ENCODE measurements around the gene FMNL2.

FMNL2 gene

DNA sequence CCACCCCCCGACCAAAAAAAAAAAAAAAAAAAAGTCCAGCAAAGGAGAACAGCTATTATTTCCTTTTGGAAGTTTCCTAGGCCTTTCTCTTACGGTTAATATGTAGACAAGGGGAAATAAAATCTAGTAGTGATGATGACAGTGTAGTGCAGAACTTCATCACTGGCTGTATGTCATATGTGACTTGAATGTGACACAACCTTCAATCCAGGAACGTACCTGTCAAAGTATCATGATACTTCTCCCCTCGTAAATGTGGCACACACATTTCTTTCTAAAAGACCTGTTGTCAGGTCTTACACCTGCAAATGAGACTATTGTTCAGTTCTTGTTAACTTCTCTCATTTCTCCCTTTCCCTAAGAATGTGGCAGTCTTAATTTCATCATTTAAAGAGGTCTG is 208.7 kb downstream of the FMNL2 start:
- H3K27me3 ChIP-seq (replicated peaks; ENCODE audit: control insufficient read depth, insufficient read depth, low read length, poor library complexity, severe bottlenecking), result no peaks in the 10 kb centered on the region
- H3K36me3 ChIP-seq (ENCODE audit: control insufficient read depth, insufficient read depth, low read length), result no peaks in the 10 kb centered on the region
- H3K4me3 ChIP-seq (ENCODE audit: insufficient read depth, low read depth, low read length, poor library complexity, severe bottlenecking), result no peak overlapping the region
- DNase-seq, result no peak
- H3K9me3 ChIP-seq (ENCODE audit: control insufficient read depth, low read length), result no peaks in the 10 kb centered on the region
- no peak overlapping the region for H3K27ac ChIP-seq (ENCODE audit: insufficient read depth, low read length, poor library complexity, severe bottlenecking)
- H3K4me1 ChIP-seq (ENCODE audit: control insufficient read depth, insufficient read depth, low read length, poor library complexity, severe bottlenecking), result no peaks in the 10 kb centered on the region

DNA sequence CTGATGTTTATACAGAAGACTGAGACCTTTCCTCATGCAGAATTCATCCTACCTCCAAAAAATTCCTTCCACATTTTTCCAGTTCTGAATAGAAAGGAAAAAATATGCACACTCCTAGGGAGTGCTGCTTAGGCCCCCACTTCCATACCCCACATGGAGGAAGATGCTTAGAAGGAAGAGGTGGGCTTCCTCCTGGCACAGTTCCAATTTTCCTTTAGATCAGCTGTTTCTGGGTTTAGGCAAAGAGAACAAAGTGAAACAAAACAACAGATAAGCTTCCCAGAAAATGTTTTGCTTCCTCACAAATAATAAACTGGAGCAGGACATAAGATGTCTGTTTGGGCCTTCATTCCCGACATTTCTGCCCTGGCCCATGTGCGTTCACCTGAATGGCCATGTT is 209.7 kb downstream of the FMNL2 start:
- Histone ChIP-seq H3K4me3 (ENCODE audit: insufficient read depth, low read depth, low read length, poor library complexity, severe bottlenecking) (no peak overlapping the region), H3K27me3 (replicated peaks; ENCODE audit: control insufficient read depth, insufficient read depth, low read length, poor library complexity, severe bottlenecking) (no peaks in the 10 kb centered on the region), H3K9me3 (ENCODE audit: control insufficient read depth, low read length) (no peaks in the 10 kb centered on the region), H3K36me3 (ENCODE audit: control insufficient read depth, insufficient read depth, low read length) (no peaks in the 10 kb centered on the region), H3K4me1 (ENCODE audit: control insufficient read depth, insufficient read depth, low read length, poor library complexity, severe bottlenecking) (no peaks in the 10 kb centered on the region), H3K27ac (ENCODE audit: insufficient read depth, low read length, poor library complexity, severe bottlenecking) (no peak overlapping the region)
- no peak for DNase-seq

DNA sequence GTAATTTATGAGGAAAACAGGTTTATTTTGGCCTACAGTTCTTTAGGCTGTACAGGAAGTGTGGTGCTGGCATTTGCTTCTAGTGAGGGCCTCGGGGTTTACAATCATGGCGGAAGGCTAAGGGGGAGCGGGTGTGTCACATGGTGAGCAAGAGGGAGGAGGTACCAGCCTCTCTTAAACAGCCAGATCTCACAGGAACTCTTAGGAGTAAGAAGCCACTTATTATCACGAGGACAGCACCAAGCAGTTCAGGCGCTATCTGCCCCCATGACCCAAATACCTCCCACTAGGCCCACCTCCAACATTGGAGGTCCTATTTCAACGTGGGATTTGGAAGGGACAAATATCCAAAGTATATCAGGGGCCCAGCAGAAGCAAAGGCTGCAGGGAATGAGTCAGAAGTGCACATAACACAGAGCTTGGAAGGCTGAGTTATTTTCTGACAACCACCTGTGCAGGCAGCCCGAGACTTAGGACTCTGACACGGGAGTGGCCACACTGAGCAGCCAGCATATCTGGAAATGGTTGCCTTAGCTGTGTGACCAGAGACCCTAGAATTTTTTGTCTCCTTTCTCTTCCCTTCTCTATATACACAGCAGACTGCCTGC is 211.4 kb downstream of the FMNL2 start:
- Histone ChIP-seq H3K4me1 (ENCODE audit: control insufficient read depth, insufficient read depth, low read length, poor library complexity, severe bottlenecking) (no peaks in the 10 kb centered on the region), H3K9me3 (ENCODE audit: control insufficient read depth, low read length) (no peaks in the 10 kb centered on the region), H3K36me3 (ENCODE audit: control insufficient read depth, insufficient read depth, low read length) (no peaks in the 10 kb centered on the region), H3K27ac (ENCODE audit: insufficient read depth, low read length, poor library complexity, severe bottlenecking) (no peak overlapping the region), H3K4me3 (ENCODE audit: insufficient read depth, low read depth, low read length, poor library complexity, severe bottlenecking) (no peak overlapping the region), H3K27me3 (replicated peaks; ENCODE audit: control insufficient read depth, insufficient read depth, low read length, poor library complexity, severe bottlenecking) (peaks cover 3% of the 10 kb centered on the region)
- no peak for DNase-seq

DNA sequence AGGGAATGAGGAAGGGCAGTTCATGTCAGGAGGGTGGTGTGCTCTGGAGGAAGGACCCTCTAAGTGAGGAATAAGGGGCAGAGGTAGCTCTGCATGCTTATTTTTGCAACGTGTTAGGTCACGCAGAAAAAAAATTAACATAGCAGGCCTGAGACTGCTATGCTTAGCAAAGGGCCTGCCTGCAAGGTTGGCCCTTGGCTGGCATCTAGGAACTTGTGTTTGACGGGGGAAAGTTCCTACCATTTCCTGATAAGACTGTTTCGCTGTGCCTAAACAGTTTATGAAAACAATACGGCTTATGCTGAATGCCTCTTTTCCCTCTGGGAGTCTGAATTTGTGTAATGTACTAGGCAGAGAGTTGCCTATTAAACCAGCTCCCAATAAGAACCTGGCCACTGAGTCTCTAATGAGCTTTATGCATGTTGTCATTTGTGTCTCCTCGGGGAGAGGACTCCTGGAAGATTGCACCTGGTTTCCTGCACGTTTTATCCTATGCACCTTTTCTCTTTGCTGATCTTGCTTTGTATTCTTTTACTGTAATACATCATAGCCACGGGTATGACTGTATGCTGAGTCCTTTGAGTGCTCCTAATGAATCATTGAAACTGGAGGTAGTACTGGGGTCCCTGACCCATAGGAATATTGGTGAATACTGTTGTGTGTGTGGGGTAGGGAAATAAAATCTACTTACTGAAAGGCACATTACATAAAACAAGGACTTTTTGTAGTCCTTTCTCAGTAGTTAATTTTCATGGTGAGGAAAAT is 213.3 kb downstream of the FMNL2 start:
- Histone ChIP-seq H3K27ac (ENCODE audit: insufficient read depth, low read length, poor library complexity, severe bottlenecking) (no peak overlapping the region), H3K4me1 (ENCODE audit: control insufficient read depth, insufficient read depth, low read length, poor library complexity, severe bottlenecking) (no peaks in the 10 kb centered on the region), H3K9me3 (ENCODE audit: control insufficient read depth, low read length) (no peaks in the 10 kb centered on the region), H3K27me3 (replicated peaks; ENCODE audit: control insufficient read depth, insufficient read depth, low read length, poor library complexity, severe bottlenecking) (peaks cover 3% of the 10 kb centered on the region), H3K36me3 (ENCODE audit: control insufficient read depth, insufficient read depth, low read length) (no peaks in the 10 kb centered on the region), H3K4me3 (ENCODE audit: insufficient read depth, low read depth, low read length, poor library complexity, severe bottlenecking) (no peak overlapping the region)
- no peak for DNase-seq

DNA sequence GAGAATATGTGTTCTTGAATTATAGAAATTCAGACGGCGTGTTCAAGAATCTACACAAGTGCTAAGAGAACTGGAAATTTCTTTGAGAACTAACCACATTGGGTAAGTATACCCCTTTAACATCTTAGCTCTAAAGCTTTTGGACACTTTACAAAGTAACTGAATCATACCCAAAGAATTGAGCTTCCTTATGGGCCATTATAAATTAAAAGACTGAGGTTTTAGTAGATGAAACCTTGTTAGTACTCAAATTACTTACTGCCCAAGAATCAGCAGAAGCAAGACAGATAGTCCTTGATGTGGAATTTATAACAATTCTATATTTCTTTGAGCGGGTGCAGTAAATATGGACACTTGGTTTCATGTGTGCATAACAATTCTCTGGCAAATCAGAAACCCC is 214.0 kb downstream of the FMNL2 start:
- H3K4me3 ChIP-seq (ENCODE audit: insufficient read depth, low read depth, low read length, poor library complexity, severe bottlenecking), result no peak overlapping the region
- H3K36me3 ChIP-seq (ENCODE audit: control insufficient read depth, insufficient read depth, low read length), result no peaks in the 10 kb centered on the region
- DNase-seq, result no peak
- no peaks in the 10 kb centered on the region for H3K4me1 ChIP-seq (ENCODE audit: control insufficient read depth, insufficient read depth, low read length, poor library complexity, severe bottlenecking)
- no peaks in the 10 kb centered on the region for H3K9me3 ChIP-seq (ENCODE audit: control insufficient read depth, low read length)
- no peak overlapping the region for H3K27ac ChIP-seq (ENCODE audit: insufficient read depth, low read length, poor library complexity, severe bottlenecking)
- peaks cover 3% of the 10 kb centered on the region for H3K27me3 ChIP-seq (replicated peaks; ENCODE audit: control insufficient read depth, insufficient read depth, low read length, poor library complexity, severe bottlenecking)

DNA sequence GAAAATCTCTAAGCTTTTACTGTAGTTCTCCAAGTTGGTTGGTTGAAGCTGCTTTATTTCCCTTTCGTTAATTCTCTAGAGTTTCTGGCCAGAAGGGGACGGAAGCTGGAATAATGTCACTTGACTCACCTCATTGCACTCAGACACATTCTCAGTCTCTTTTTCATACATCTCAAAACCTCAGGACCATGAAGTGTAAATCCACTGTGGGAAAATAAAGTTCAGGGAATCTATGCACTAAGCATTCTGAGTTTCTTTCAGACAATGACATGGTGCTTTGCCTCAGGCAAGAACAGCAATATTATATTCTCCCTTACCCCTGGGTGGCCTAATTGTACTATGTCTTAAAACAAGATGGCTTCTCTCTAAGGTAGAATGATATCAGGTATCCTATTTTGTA is 214.4 kb downstream of the FMNL2 start:
- no peaks in the 10 kb centered on the region for H3K4me1 ChIP-seq (ENCODE audit: control insufficient read depth, insufficient read depth, low read length, poor library complexity, severe bottlenecking)
- H3K4me3 ChIP-seq (ENCODE audit: insufficient read depth, low read depth, low read length, poor library complexity, severe bottlenecking), result no peak overlapping the region
- DNase-seq, result no peak
- H3K9me3 ChIP-seq (ENCODE audit: control insufficient read depth, low read length), result no peaks in the 10 kb centered on the region
- no peak overlapping the region for H3K27ac ChIP-seq (ENCODE audit: insufficient read depth, low read length, poor library complexity, severe bottlenecking)
- peaks cover 3% of the 10 kb centered on the region for H3K27me3 ChIP-seq (replicated peaks; ENCODE audit: control insufficient read depth, insufficient read depth, low read length, poor library complexity, severe bottlenecking)
- no peaks in the 10 kb centered on the region for H3K36me3 ChIP-seq (ENCODE audit: control insufficient read depth, insufficient read depth, low read length)

DNA sequence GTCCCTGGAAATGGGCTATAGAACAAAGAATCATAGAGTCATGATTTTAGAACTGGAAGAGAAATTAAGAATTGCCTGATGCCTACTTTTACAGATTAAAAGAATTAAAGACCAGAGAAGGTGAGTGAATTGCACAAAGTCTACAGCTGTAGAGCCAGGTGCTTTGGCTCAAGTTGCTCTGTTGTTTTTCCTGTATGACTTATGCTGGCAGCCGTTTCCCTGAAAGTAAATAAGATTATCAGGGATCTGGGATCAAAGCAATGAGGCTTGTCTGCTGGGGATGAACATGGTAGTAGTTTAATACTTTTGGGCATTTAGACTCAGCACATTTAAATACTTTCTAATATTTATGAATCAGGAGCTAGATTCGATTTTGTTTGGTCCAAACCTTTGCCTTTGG is 215.4 kb downstream of the FMNL2 start:
- H3K27ac ChIP-seq (ENCODE audit: insufficient read depth, low read length, poor library complexity, severe bottlenecking), result no peak overlapping the region
- no peaks in the 10 kb centered on the region for H3K9me3 ChIP-seq (ENCODE audit: control insufficient read depth, low read length)
- H3K36me3 ChIP-seq (ENCODE audit: control insufficient read depth, insufficient read depth, low read length), result no peaks in the 10 kb centered on the region
- H3K4me3 ChIP-seq (ENCODE audit: insufficient read depth, low read depth, low read length, poor library complexity, severe bottlenecking), result no peak overlapping the region
- DNase-seq, result no peak
- H3K27me3 ChIP-seq (replicated peaks; ENCODE audit: control insufficient read depth, insufficient read depth, low read length, poor library complexity, severe bottlenecking), result peaks cover 3% of the 10 kb centered on the region
- H3K4me1 ChIP-seq (ENCODE audit: control insufficient read depth, insufficient read depth, low read length, poor library complexity, severe bottlenecking), result no peaks in the 10 kb centered on the region

DNA sequence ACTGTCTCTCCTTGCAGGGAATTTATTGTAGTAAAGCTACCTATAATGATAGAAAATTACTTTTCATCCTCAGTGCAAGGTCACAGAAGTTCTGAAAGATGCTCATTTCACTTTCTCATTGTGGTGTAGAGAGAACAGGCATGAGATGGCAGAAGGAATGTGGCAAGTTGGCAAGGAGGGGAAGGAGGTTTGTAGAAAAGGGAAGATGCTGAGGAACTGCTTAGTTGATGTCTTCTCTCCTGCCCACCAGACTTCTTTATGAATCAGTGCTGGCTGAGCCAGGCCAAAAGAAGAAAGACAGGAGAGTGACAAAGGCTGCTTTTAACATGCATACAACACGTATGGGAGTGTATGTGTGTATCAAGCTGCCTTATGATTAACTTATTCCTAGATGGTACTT is 217.9 kb downstream of the FMNL2 start:
- Histone ChIP-seq H3K4me1 (ENCODE audit: control insufficient read depth, insufficient read depth, low read length, poor library complexity, severe bottlenecking) (no peaks in the 10 kb centered on the region), H3K27ac (ENCODE audit: insufficient read depth, low read length, poor library complexity, severe bottlenecking) (no peak overlapping the region), H3K9me3 (ENCODE audit: control insufficient read depth, low read length) (no peaks in the 10 kb centered on the region), H3K27me3 (replicated peaks; ENCODE audit: control insufficient read depth, insufficient read depth, low read length, poor library complexity, severe bottlenecking) (peaks cover 3% of the 10 kb centered on the region), H3K4me3 (ENCODE audit: insufficient read depth, low read depth, low read length, poor library complexity, severe bottlenecking) (no peak overlapping the region), H3K36me3 (ENCODE audit: control insufficient read depth, insufficient read depth, low read length) (no peaks in the 10 kb centered on the region)
- DNase-seq, result no peak

DNA sequence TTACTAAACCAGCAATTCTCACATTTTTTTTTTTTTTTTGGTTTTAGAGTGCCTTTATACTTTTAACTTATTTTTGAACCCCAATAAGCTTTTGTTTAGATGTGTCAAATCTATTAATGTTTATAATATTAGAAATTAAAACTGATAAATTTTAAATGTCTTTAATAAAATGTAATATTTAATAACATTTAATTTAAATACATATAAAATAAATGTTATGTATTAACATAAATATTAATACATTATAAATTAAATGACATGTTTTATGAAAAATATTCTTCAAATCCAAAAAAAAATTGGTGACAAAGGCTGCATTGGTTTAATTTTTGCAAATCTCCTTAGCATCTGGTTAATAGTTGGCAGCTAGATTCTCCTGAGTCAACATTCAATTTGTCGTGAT is 218.5 kb downstream of the FMNL2 start:
- no peak for DNase-seq

DNA sequence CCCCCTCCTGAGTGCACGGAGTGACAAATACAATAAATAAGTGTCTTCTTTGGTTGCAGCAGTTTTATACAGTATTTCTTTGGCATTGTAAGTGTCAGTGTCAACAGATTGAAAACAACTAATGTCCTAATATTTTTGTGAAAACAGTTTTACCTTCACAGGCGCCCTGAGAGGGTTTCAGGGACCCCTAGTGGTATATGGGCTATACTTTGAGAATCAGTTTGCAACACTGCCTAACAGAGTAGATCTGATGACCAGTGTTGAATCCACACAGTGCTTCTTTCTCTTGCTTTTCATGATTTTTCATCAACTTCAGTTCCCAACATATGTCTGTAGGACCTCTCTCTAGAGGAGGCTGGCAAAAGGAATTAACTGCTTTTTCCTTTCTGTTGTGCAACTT is 220.1 kb downstream of the FMNL2 start:
- no peak overlapping the region for H3K4me3 ChIP-seq (ENCODE audit: insufficient read depth, low read depth, low read length, poor library complexity, severe bottlenecking)
- no peaks in the 10 kb centered on the region for H3K27me3 ChIP-seq (replicated peaks; ENCODE audit: control insufficient read depth, insufficient read depth, low read length, poor library complexity, severe bottlenecking)
- H3K4me1 ChIP-seq (ENCODE audit: control insufficient read depth, insufficient read depth, low read length, poor library complexity, severe bottlenecking), result no peaks in the 10 kb centered on the region
- no peak overlapping the region for H3K27ac ChIP-seq (ENCODE audit: insufficient read depth, low read length, poor library complexity, severe bottlenecking)
- no peaks in the 10 kb centered on the region for H3K9me3 ChIP-seq (ENCODE audit: control insufficient read depth, low read length)
- no peaks in the 10 kb centered on the region for H3K36me3 ChIP-seq (ENCODE audit: control insufficient read depth, insufficient read depth, low read length)
- DNase-seq, result no peak

More for the DNA sequence above, 218.5 kb downstream of the FMNL2 start:
- peaks cover 3% of the 10 kb centered on the region for H3K27me3 ChIP-seq (replicated peaks; ENCODE audit: control insufficient read depth, insufficient read depth, low read length, poor library complexity, severe bottlenecking)
- no peaks in the 10 kb centered on the region for H3K4me1 ChIP-seq (ENCODE audit: control insufficient read depth, insufficient read depth, low read length, poor library complexity, severe bottlenecking)
- no peak overlapping the region for H3K27ac ChIP-seq (ENCODE audit: insufficient read depth, low read length, poor library complexity, severe bottlenecking)
- no peaks in the 10 kb centered on the region for H3K9me3 ChIP-seq (ENCODE audit: control insufficient read depth, low read length)
- H3K36me3 ChIP-seq (ENCODE audit: control insufficient read depth, insufficient read depth, low read length), result no peaks in the 10 kb centered on the region
- H3K4me3 ChIP-seq (ENCODE audit: insufficient read depth, low read depth, low read length, poor library complexity, severe bottlenecking), result no peak overlapping the region

Measured in effector memory CD4-positive, alpha-beta T cell (primary cell).